Gastroesophageal sphincter (tissue), 2 donors: ENCODE data around the gene COL1A2.

ENCODE experiments used
- EP300 ChIP-seq: sonication (generic); formaldehyde crosslinking; IDR thresholded peaks from one replicate; pipeline ENCODE4 v1.6.1; 2017; ENCODE audit warnings: antibody characterized with exemption, mild to moderate bottlenecking
- POLR2A ChIP-seq, 2 donors: fragments of 450-650 bp; IDR thresholded peaks; one replicate each; pipeline ENCODE4 v1.6.1; 2017; ENCODE audit warnings: antibody characterized with exemption in 2 of 2, mild to moderate bottlenecking in 2 of 2, moderate library complexity in 1 of 2

GRCh38 chr7:94410413-94411187, 15.9 kb downstream of the COL1A2 start:
- TF ChIP-seq POLR2A (IDR thresholded peaks at IDR 0.05): no peak
- TF ChIP-seq EP300: no peak
